GM19238 (cell line): Measurements from ENCODE around the gene ZNF445.
A peak's percentile ranks its signal among the peaks of the same experiment; 100 is the strongest.
"Not testable (repeated sequence)": the region's sequence is repeated elsewhere in the genome, so short reads cannot be mapped to it uniquely, and the experiment has no call there.

ENCODE experiments used
- DNase-seq: peaks from one replicate; pipeline ENCODE4 v3.0.0; 2011; ENCODE audit warnings: low spot score; ENCODE audit not compliant: insufficient read length

ZNF445 gene

GRCh38 chr3:44476963-44477311 lies 533 bp downstream of the ZNF445 start:
- no peak for DNase-seq

GRCh38 chr3:44476181-44476611 lies 1.3 kb downstream of the ZNF445 start:
- no peak for DNase-seq

- not testable (repeated sequence) for DNase-seq
These were observed 2.6 kb downstream of the ZNF445 start for GRCh38 chr3:44474886-44475285.

GRCh38 chr3:44470430-44470829 lies 7.0 kb downstream of the ZNF445 start:
- no peak for DNase-seq

- no peak for DNase-seq
These were observed 7.6 kb downstream of the ZNF445 start for GRCh38 chr3:44469914-44470313.

- no peak for DNase-seq
These were observed 8.6 kb downstream of the ZNF445 start for GRCh38 chr3:44468572-44469520.

GRCh38 chr3:44468099-44468537 lies 9.4 kb downstream of the ZNF445 start:
- DNase-seq, result not testable (repeated sequence)

- no peak for DNase-seq
These were observed 10.2 kb downstream of the ZNF445 start for GRCh38 chr3:44467241-44467640.

GRCh38 chr3:44464920-44465319 lies 12.6 kb downstream of the ZNF445 start:
- not testable (repeated sequence) for DNase-seq

- no peak for DNase-seq
These were observed 13.0 kb downstream of the ZNF445 start for GRCh38 chr3:44464509-44464908.

- DNase-seq, result not testable (repeated sequence)
These were observed 17.4 kb downstream of the ZNF445 start for GRCh38 chr3:44460050-44460449.

GRCh38 chr3:44455318-44455717 lies 22.2 kb downstream of the ZNF445 start:
- no peak for DNase-seq

GRCh38 chr3:44454258-44454657 lies 23.2 kb downstream of the ZNF445 start:
- no peak for DNase-seq

- no peak for DNase-seq
These were observed 26.0 kb downstream of the ZNF445 start for GRCh38 chr3:44451441-44451840.

GRCh38 chr3:44446929-44447328 lies 30.5 kb downstream of the ZNF445 start:
- DNase-seq, result no peak

- no peak for DNase-seq
These were observed 31.7 kb downstream of the ZNF445 start for GRCh38 chr3:44445786-44446185.

GRCh38 chr3:44444896-44445691 lies 32.4 kb downstream of the ZNF445 start:
- DNase-seq, result no peak

- no peak for DNase-seq
These were observed 33.0 kb downstream of the ZNF445 start for GRCh38 chr3:44444437-44444836.

- DNase-seq, result no peak
These were observed 34.7 kb downstream of the ZNF445 start for GRCh38 chr3:44442596-44443309.

- peak; percentile 65 for DNase-seq
These were observed 37.8 kb downstream of the ZNF445 start for GRCh38 chr3:44439499-44440295.

- DNase-seq, result no peak
These were observed 39.7 kb downstream of the ZNF445 start for GRCh38 chr3:44437800-44438199.
